NCI-H526 (cell line): ENCODE results near the gene CYS1.

ENCODE experiments used
- DNase-seq, 2 experiments: peaks; one replicate each; lab custom pipeline; 2025; lab: John Stamatoyannopoulos, UW

The CYS1 gene

DNA sequence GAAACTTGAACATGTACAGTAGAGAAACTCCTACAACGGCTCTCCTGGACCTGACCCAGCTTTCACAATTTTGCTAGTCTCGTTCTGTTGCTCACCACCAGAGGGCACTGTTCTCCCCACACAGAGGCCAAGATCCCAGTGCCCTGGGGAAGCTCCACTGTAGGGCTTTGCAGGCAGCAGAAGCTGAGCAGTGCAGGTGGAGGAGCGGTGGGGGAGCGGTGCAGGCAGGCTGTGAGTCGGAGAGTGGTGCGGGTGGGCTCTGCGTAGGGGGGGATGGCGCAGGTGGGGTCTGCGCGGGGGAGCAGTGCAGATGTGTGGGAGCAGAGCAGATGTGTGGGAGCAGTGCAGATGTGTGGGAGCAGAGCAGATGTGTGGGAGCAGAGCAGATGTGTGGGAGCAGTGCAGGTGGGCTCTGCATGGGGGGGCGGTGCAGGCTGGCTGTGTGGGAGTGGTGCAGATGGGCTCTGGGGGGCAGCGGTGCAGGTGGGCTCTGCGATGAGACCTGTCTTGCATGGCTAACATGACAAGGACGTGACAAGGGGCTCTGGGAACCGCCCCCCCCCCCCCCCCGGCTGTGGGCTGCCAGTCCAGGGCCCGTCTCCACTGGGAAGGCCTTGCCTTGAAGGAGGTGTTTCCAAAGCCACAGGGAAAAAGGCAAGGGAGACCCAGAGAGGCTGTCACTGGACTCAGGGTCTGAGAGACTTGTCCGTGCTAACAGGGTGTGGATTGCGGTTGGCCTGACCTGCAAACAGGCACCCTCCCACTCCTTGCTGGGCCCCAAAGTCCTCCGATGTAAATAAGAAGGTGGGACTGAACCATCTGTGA is 7.3 kb downstream of the CYS1 start:
- DNase-seq, result peak; percentile 79 to 93

DNA sequence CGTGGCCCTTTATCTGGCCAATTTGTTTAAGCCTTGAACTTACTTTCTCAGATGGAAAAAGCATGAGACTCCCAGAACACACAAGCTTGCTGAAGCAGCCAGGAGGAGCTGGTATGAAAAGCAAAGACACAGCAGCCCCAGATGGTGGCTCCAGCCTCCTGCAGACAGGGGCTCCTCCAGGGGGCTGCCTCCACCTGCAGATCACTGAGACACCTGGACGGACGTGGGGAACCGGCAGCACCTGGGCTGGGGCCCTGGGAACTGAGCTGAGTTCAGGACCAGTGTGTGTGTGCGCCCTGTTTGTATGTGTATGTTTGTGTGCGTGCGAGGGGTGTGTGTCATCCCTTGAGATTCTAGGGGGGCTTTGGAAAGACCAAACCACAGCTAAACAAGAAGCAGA is 8.6 kb downstream of the CYS1 start:
- no peak for DNase-seq

- DNase-seq, result no peak
Observed at GRCh38 chr2:10071176-10071575, 9.0 kb downstream of the CYS1 start.

DNA sequence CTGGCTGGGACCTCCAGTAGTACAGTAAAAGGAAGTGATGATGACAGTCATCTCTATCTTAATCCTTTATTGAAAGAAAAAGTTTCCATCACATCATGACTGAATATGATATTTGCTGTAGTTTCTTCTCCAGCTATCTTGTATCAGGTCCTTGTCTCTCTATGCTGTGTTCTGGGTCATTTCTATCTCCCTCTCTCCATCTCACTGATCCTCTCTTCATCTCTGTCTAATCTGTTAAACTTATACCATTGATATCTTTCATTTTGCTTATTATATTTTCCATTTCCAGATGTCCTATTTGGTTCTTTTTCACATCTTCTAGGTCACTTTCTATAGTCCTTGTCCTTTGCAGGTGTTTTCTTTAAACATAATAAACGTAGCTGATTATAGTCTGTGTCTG is 12.3 kb downstream of the CYS1 start:
- DNase-seq, result no peak

- no peak for DNase-seq
Observed at GRCh38 chr2:10067330-10067729, 12.9 kb downstream of the CYS1 start.

DNA sequence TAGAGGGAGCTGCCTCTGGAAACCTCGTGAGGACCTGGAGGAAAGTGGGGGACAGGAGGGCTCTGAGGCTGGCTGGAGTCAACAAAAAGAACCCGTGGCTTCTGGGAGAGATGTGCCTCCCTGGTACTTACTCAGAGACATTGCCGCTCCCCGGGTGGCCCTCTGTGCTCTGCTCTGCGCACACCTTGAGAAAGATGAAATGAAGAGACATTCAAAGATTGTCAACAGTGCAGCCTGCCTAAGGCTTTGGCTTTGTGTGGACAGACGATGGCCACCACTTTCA is 14.5 kb downstream of the CYS1 start:
- no peak for DNase-seq

DNA sequence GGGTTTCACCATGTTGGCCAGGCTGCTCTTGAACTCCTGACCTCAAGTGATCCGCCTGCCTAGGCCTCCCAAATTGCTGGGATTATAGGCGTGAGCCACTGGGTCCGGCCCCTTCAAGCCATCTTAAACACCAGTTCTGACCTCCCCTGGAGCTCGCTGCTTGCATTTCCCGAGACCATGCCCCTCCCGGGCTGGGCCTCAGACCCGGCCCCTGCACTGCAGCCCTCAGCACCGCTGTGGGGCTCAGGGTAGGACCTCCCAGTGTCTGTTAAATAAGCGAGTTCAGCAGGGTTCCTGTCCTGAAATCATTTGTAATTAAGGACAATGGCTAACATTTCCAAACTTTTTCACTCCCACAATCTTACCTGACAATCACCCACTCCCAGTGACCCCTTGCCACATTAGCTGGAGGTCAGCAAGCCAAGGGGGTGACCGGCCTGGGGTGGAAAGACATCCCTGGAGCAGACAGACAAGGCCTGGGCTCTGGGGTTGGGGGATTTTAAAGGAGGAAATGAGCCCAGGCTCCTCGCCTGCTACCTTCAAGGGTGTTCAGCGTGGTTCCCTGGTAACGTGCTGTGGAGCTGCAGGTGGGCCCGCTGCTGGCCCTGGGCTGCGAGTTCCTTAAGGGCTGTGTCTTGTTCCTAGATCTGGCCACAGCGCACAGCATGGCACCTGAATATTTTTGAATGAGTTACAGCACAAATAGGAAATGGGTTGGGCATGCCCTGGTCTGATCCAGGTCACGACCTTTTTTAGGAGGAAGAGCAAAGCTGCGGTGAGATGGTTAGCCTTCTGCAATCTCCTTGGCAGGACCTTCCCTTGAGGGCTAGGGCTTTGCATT is 15.1 kb downstream of the CYS1 start:
- DNase-seq, result no peak

DNA sequence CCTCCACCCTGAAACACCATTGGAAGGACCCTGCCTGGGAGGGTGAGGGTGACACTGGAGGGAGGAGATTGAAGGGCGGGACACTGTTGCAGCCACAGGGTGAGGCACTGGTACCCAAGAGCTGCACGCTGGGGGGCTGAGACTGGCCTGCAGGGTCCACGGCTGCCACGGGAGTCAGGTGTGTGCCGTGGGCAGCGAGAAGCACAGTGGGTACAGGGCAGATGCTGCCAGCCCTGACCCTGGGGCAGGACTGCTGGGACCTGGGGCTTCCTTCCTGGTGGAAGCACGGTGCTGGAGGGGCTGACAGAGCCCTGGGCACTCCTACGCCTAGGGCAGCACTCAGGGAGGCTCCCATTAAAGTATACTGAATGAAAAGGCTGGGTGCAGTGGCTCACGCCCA is 16.6 kb downstream of the CYS1 start:
- DNase-seq, result no peak

DNA sequence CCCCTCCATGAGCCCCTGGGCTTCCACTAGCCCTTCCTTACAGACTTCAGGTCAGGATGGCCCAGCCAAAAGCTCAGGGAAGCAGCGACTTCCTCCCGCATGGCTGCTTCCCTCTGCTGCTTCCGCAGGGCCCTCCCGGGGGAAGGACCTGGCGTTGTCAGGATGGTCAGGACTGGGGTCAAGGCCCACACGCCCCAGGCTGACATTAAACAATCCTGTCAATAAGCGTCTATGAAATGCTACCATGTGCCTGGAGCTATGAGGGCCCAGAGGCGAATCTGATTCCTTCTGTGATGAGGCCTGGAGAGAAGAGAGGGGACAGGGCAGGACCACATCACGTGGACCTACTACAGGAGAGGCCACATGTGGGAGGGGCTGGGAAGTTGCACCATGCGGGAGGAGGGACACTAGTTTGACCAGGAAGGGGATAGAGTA is 17.3 kb downstream of the CYS1 start:
- no peak for DNase-seq

- DNase-seq, result no peak
Observed at GRCh38 chr2:10061221-10061925, 18.8 kb downstream of the CYS1 start.

DNA sequence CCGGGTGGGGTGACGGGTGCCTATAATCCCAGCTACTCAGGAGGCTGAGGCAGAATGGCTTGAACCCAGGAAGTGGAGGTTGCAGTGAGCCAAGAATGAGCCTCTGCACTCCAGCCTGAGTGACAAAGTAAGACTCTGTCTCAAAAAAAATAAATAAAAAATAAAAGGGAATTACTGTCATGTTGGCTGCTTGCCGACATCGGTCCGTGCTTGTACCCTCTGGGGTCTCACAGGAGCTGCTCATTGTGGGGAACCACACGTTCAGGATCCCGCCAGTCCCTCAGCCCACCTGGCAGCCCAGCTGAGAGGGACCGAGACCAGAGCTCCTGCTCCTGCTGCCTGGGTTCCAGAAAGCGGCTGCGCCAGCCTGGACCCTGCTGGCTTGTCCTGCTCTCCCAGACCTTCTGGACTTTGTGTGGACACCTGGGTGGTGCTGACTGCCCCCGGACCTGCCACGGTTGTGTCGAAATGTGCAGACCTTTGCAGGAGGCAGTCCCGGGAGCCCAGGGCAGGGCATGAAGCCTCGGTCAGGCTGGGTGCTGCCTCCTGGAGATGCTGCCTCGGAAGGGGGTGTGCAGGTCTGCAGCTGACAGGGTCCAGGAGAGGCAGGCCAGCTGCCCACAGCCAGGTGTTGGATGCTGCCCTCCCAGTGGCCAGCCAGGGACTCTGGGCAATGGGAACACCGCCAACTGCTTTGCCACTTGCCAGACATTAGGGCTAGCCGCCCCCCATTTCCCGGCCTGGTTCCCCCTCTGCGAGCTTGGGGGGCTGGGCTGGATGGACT is 20.5 kb downstream of the CYS1 start:
- no peak for DNase-seq

DNA sequence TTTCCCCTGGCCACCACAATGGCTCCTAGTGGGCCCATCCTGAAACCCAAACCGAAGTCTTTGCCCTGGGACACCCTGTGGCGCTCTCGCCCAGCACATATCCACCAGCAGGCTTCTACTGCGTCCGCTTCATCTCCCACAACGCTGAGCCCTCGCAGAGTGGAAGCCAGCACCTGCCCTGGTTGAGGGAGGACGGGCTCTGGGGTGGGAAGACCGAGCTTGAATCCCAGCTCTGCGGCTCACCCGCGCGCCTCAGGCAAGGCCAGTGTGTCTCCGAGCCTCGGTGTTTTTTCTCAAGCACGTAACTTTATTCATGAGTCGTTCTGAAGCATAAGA is 21.2 kb downstream of the CYS1 start:
- DNase-seq, result no peak

GRCh38 chr2:10058251-10059015 is 21.8 kb downstream of the CYS1 start:
- no peak for DNase-seq

DNA sequence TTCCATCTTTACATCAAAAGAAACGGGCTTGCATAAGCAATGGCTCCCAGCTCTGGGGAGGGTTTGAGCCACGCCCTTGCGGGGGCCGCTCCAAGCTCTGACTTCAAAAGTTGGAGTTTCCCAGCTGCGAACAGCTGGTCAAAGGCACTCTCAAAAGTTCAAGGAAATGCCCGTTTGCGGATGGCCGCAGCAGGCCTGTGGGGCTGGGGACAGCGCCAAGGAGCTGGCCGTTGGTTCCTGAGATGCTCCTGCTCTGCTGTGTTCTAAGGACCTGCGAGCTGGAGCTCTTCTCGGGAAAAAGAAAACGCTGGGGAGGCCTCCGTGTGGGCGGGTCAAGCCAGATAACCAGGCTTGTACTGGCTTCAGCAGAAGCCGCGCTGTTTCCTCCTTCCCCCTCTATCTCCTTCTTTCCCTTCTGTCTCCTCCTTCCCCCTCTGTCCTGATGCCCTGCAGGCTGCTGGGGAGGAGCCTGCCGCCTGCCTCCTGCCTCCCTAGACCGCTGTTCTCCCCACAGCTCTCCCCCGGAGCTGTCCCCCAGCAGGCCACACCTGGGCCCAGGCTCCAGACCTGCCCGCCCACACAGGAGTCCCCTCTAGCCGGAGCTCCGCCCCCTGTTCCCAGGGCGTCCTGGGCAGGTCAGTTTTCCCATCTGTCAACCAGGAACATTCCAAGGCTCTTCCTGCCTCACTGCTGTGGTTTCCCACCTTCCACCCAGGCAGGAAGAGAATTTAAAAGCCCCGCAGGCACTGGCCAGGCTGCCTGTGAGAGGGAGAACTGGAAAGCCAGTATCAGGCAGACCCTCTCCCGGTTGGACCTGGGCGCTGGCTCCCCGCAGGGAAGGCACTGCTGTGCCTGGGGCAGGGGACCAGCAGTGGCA is 22.7 kb downstream of the CYS1 start:
- DNase-seq, result peak; percentile 58 to 86

DNA sequence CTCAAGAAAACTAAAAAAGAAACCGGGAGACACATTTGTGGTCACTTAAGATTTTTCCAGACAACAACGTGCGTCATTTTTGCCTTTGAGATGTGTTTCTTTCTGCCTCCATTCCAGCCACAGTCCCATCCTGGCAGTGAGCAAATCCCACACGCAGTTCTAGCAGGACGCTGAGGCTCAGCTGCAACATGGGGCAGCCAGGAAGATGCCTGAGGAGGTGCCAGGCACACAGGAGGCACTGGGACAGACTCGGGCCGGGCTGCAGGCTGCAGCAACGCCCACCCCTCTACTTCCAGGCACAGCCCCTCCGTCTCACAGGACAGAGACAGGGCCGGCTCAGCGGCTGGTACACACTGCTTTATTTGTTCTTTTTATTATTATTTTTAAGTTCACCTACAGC is 23.8 kb downstream of the CYS1 start:
- DNase-seq, result peak in 1 of 2 experiments; percentile 24

- DNase-seq, result no peak
Observed at GRCh38 chr2:10054976-10055375, 25.2 kb downstream of the CYS1 start.

- no peak for DNase-seq
Observed at GRCh38 chr2:10054424-10054823, 25.8 kb downstream of the CYS1 start.

DNA sequence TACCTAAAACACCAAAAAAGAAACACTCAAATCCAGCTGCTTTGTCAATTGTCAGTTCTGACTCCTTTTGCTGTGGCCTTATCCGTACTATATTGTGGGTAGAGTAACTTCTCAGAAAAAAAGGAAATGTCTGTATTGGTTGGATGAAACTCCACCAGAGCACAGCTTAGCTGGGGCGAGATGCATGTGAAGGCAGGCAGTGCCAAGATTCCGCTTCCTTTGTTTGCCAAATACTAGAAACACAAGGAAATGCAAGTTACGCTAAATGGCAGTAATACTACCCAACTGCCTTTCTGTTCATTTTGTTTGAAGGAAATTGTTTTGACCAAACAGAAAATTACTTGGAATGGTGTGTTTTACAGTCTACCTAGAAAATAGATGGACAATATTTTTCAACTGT is 26.9 kb downstream of the CYS1 start:
- no peak for DNase-seq

DNA sequence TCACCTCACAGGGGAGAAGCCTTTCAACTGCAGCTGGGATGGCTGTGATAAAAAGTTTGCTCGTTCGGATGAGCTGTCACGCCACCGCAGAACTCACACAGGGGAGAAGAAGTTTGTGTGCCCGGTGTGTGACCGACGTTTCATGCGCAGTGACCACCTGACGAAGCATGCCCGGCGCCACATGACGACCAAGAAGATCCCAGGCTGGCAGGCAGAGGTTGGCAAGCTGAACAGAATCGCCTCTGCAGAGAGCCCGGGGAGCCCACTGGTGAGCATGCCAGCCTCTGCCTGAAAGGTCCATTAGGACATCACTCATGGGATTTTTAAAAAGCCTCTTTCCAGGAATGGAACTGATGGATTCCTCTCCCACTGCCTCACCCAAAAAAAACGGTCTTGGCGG is 28.0 kb downstream of the CYS1 start:
- DNase-seq, result no peak

- peak; percentile 41 to 59 for DNase-seq
Observed at GRCh38 chr2:10048501-10049171, 31.6 kb downstream of the CYS1 start.
